ENCODE data around the gene ADAMTS4.

DNA sequence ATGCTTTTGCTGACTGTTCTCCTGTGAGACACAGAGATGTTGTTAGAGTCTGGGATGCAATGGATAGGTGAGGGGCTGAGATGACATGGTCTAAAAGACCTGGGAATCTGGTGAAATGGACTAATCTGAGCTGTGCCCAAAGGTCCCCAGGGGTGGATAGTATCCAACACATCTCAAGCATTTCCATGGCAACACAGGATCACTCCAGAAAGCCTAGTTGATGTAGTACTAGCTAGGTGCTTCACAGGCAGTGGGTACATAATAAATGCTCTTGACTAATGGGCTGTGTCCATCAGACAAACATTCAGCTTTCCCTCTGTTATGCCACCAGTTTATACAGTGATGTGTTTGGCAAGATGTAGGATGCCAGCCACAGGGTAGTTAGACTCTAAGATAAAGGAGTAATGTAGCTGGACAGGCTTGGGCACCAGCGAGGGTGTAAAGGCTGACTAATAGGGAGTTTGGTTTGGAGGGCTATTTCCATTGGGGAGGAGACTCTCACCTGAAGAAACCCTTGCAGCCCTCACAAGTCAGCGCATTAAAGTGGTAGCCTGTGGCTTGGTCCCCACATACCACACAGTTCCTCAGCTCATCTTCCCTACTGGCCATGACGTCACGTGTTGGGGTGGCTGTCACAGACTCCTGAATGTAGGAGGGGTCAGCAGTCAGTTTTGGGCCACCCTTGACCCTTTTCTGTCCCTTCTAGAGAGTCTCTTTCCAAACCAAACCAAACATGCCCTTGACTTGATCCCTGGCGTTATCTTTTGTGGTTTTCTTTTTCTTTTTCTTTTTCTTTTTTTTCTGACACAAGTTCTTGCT is 37.3 kb upstream of the ADAMTS4 start:
- TF ChIP-seq, protein P1, sequence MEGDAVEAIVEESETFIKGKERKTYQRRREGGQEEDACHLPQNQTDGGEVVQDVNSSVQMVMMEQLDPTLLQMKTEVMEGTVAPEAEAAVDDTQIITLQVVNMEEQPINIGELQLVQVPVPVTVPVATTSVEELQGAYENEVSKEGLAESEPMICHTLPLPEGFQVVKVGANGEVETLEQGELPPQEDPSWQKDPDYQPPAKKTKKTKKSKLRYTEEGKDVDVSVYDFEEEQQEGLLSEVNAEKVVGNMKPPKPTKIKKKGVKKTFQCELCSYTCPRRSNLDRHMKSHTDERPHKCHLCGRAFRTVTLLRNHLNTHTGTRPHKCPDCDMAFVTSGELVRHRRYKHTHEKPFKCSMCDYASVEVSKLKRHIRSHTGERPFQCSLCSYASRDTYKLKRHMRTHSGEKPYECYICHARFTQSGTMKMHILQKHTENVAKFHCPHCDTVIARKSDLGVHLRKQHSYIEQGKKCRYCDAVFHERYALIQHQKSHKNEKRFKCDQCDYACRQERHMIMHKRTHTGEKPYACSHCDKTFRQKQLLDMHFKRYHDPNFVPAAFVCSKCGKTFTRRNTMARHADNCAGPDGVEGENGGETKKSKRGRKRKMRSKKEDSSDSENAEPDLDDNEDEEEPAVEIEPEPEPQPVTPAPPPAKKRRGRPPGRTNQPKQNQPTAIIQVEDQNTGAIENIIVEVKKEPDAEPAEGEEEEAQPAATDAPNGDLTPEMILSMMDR (IDR thresholded peaks at IDR 0.05): no peak
- TF ChIP-seq POLR2A (IDR thresholded peaks at IDR 0.05): no peak
